GM18498 (cell line): Measurements from ENCODE around the gene SCOC.
"Not testable (repeated sequence)": the region's sequence is repeated elsewhere in the genome, so short reads cannot be mapped to it uniquely, and the experiment has no call there.

Experiments used
- ATAC-seq: cut with Tn5 transposase; IDR thresholded peaks from one replicate; pipeline ENCODE4 v1.9.1; 2021; ENCODE audit warnings: mild to moderate bottlenecking, moderate library complexity; ENCODE audit not compliant: unreplicated experiment

SCOC gene

DNA sequence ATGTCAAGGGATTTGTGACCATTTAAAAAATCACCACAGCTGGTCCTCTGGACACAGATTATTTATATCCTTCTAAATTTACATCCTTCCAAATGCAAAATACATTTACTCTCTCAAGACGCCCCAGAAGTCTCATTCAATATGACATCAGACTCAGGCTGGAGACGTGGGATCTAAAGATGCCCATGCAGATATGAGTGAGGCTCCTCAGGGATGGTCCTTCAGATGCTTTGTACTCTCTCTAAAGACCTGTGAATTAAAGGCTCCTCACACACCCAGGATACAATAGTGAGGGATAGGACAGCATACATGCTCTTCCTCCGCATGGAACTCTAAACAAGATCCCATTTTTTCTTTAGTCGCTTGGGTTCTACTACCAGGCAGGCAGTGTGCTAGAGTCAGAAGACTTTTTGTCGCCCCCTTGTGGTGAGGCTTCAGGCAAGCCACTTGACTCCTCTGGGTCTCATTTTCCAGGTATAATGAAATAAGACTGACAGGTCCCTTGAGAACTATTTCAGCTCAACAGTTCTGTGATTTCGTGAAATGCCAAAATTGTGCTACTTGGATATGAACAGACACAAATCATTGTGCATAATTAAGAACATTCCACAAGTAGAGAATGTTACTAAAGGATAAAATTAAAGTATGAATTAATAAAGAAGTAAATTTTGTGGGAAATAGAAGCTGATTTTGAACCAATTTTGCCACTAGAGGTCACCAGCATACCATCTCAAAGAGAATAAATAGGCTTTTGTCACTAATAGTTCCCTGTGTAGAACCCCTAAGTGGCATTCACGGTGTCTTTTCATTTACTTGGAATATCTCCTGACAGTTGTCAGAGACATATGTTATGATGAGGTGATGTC lies 13.7 kb upstream of the SCOC start:
- peak; percentile 94 for ATAC-seq

DNA sequence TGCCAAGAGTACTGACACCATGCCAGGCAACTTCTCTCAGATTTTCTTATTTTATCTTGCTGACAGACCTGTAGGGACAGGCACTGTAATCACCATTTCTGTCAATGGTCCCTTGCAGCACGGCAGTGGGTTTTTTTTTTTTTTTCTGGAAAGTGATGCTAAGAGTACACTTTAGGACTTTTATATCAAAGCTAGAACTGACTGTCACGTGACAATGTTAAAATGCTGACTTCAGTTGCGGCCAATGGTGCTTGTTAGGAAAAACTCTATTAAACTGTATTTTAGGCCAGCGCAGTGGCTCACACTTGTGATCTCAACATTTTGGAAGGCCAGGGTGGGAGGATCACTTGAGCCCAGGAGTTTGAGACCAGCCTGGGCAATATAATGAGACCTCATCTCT lies 12.3 kb upstream of the SCOC start:
- no peak for ATAC-seq

DNA sequence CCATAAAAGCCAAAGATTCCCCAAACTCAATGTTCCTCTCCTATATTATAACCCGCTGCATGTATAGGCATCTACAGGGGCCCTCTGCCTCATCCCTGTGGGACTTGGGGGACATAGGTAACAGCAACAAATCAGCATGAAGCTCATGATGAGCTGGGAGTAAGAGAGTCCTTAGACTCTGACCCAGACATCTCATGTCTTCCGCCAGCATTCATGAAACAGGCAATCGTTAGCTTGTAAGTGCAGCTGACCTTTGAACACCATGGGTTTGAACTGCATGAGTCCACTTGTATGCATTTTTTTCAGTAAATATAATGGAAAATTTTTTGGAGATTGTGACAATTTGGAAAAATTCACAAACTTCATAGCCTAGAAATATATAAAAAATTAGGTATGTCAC lies 10.4 kb upstream of the SCOC start:
- ATAC-seq, result no peak

DNA sequence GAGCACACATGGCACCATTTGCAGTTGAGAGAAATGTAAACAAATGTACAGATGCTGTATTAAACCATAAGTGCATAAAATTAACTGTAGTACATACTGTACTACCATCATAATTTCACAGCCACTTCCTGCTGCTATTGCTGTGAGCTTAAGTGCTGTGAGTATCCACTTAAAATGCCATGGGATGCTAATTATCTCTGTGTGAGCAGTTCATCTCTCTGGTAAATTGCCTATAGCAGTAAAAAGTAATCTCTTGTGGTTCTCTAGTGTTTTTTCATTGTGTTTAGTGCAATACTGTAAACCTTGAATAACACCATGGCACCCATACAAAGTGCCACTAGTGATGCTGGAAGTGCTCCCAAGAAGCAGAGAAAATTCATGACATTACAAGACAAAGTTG lies 9.9 kb upstream of the SCOC start:
- no peak for ATAC-seq

DNA sequence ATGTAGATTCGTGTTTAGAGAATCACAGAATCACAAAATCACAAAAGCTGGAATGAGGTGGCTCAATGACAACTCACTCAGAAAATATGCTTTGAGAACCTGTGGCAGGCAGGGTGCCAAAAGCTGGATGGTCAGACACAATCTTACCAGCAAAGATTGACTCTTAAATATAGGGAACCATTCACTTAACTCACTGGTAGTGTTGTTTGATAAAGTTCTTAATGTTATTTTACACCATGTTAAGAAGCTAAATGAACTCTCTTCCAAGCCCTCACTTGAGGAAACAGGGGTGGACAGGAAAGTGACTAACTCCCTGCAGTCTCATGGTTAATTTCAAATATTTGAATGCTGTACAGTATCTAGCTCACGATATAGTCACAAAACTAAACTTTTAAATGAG lies 5.7 kb upstream of the SCOC start:
- ATAC-seq, result no peak

DNA sequence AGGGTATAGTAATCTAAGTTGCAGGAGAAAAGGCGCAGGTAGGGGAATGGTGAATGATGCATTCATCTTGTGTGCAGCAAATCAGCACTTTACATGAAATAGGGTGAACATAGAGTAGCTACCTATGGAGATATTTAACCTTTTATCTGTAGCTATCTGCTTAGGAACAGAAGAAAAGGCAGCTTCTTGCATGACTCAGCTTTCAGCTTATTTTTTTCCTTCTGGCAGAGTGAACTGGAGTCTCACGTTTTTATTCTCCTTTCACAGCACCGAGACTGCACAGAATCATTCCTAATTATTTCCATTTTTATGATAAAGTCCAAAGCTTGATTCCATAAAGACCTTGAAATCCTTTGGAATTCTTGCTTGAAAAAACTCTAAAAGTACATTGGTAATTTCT lies 4.8 kb upstream of the SCOC start:
- no peak for ATAC-seq

DNA sequence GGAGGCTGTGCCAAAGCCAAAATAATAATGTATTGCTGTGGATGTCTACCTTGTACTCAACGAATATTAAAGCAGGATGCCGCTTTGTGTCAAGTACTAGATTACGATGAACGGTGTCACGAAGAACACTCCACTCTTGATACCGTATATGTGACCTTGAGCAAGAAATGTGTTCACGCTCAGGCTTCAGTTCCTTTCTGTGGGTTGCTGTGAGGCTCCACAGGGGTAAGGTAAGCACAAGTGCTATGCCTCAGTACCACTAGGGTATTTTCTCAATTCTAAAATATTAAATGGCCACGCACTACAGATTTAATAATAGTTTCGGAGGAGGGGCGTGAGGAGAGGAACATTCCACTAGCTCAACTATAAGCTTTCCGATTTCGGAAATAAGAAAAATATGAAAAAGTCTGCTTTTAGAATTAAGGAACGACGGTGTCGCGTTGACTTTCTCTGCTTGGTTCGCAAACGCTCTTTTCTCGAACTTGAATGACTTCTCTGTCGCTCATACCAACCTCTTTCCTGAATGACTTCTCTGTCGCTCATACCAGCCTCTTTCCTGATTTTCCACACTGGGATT lies 607 bp upstream of the SCOC start:
- peak; percentile 68 for ATAC-seq

DNA sequence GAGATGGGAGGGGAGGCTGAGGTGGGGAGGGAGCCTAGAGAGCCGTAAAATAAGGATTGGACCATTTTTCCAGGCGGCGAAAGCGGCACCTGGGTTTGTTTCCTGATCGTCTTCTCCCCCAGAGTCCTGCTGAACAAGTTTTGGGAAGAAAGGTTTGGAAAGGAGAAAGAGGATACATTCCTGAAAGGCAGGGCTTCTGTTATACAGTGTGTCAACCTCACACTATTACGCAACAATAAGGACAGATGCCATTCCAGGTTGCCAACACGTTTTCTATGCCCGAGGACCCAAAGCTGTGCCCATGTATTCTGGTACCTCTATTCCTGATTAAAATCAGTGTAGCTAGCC lies 658 bp downstream of the SCOC start:
- ATAC-seq, result no peak

DNA sequence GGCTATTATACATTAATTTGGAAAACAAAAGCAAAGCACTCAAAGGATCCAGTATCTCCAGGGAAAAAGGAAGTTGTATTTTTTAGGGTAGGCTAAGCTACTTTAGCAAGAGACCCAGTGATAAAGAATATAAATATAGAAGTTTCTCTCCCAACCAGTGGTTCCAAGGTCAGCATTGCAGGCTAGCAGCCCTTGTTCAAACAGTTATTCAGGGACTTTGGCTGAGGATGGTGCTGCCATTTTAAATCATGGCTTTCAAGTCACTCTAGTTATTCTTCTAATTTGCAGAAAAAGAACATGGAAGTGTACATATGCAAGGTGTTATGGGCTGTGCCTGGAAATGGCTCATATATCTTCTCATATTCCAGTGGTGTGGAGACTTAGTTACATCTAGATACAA lies 9.3 kb downstream of the SCOC start:
- ATAC-seq, result no peak

DNA sequence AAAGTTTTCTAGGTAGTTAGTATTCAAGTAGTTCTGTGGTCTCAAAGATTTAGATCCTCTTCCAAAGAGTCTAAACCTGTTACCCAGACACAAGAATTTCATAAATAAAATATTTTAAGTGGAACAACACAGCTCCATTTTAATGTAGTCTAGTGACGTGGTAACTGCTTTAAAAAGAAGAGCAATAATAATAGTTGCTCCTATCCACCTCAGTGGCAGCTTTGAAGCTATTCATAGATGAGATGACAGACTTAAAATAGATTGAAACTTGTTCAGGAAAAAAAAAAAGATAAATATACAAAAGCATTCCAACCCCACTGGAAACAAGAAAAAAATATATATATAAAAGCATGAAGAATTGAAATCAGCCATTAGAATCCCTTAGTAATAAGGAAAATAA lies 14.6 kb downstream of the SCOC start:
- no peak for ATAC-seq

DNA sequence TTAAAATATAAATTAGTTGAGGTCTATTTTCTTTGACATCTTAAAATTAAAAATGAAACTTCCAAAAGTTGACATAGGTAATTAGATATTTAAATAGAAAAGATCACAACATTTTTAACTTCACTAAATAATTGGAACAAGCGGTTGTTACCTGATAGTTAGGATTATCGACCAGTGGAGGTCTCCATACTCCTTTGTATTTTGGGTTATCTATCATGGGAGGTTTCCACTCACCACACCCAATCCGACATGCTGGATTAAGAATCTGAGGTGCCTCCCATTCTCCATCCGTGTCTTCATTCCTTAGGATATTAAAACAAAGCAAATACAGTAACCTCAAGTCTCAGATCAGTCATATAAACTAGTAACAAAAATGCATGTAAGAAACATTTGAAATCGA lies 22.2 kb downstream of the SCOC start:
- ATAC-seq, result no peak

DNA sequence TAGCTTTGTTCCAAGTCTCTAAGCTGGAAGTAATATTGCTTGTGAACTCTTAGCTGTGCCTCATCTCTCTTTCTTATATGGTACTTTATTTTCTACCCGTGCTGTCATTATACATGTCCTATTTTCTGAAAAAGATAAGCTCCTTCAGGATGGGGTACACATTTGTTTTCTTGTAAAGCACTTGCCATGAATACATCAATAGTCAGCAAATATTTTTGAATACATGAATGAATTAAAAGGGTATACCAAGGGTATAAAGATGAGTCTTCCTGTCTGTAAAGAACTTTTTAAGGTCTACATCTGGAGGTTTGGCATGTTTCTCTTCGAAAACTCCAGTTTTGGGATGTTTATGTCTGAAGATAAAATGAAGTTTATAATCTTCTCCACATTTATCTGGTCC lies 26.7 kb downstream of the SCOC start:
- no peak for ATAC-seq

DNA sequence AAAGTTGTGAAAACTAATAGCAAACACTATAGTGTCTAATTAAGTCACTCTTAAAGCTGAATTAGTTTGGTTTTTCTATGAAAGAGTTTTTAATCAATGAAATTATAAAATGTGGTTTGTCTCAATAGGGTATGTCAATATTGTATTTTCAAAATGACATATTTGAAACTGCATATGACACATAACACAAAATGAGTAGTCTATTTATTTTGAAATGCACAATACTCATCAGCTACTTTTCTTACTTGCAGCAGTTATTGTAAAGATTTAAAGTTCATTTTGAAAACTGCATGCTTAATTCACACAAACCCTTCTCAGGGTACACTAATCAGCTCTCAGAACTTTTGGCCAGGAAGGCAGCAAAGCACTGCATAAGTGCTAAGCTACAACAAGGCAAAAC lies 32.8 kb downstream of the SCOC start:
- no peak for ATAC-seq

DNA sequence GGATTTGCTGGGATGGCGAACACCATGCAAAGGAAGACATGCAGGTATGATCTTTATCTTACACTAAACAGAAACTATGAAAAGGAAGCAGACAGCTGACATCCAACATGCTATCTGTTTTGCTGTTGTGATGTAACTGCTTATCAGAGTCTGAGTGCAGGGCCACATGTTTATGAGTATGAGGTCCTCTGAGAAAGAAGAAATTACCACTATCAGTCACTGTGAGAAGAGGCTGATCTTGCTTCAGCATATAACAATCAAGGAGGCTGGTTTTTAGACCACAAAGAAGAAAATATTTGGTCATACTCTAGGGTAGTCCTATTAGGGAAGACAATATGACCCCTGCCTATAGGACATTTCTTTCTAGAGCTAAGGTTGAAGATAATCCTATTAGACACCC lies 35.5 kb downstream of the SCOC start:
- no peak for ATAC-seq

DNA sequence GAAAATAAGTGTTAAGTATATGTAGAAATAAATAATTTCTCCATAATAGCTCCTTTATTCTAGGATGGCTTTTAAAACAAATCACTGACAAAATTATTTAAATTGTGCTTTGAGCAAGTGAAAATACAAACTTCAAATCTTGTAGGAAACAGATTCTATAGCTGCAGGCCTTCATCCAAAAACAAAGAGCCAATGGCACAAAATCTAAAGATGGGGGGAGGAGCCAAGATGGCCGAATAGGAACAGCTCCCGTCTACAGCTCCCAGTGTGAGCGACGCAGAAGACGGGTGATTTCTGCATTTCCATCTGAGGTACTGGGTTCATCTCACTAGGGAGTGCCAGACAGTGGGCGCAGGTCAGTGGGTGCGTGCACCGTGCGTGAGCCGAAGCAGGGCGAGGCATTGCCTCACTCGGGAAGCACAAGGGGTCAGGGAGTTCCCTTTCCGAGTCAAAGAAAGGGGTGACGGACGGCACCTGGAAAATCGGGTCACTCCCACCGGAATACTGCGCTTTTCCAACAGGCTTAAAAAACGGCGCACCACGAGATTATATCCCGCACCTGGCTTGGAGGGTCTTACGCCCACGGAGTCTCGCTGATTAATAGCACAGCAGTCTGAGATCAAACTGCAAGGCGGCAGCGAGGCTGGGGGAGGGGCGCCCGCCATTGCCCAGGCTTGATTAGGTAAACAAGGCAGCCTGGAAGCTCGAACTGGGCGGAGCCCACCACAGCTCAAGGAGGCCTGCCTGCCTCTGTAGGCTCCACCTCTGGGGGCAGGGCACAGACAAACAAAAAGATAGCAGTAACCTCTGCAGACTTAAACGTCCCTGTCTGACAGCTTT lies 39.9 kb downstream of the SCOC start:
- not testable (repeated sequence) for ATAC-seq

DNA sequence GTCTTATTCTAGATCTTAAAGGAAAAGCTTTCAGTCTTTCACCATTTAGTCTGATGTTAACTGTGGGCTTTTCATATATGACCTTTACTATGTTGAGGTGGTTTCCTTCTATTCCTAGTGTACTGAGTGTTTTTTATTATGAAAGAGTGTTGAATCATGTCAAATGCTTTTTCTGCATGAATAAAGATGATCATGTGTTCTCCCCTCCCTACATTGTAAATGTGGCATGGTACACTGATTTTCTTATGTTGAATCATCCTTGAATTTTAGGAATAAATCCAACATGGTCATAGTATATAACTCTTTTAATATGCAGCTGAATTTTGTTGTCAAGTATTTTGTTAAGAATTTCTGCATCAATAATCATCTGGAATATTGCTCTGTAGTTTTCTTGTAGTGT lies 49.7 kb downstream of the SCOC start:
- ATAC-seq, result no peak

DNA sequence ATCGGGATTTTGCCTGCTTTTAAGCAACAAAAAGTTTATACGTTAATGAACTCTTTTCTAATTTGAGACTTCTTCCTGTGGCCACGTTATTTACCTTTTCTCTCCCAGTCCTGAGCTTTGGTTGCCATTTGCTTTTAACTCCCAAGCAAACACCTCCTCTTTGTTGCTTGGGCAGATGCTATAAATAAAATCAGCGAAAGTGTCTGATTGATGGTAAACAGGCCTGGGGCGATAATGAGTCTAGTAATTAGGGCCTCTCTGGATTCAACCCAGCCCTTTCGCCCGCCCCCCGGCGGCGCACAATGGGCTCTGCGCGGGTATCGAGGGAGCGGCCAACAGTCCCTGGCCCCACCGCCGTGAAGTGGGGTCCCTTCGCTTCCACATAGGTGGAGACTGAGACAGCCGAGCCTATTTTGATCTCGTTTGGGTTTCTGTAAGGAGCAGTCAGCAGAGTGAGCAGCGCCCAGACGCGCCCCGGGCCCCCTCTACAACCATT lies 53.2 kb downstream of the SCOC start:
- ATAC-seq, result peak; percentile 8

DNA sequence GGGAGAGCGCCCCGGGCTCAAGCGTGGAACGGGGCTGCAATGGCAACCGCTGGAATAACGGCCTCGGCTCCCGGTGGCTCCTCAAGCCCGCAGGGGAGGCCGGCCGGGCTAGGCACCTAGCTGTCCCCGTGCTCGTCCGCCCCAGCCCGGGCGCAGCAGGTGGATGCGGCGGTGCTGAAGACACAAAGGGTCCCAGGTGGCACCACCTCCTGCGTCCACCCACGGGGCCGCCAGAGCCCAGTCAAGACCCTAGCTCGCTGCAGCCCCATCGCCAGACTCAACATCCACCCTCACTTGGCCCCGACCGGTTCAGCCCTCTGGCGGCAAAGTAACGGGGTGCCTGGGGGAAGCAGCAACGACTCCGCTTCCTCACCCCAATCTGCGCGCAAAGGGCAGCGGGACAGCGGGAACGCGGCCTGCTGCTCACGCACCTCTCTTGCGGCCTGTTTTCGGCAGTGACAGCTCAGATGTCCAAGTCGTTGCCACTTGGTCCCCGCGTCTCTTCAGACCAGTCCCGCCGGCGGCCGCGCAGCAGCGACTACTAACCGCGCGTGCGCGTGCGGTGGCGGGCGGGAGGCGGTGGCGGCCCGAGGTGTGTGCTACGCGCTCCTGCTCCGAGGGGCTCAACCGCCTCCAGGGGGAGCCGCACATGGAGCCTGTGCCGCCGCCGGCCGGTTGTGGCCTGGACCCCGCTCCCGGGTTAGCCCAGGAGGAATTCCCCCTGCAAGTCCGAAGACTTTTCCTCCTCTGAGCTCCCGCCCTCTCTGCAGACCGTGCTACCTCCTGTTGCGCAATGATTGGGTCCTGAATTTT lies 53.9 kb downstream of the SCOC start, which contains the start of gene CLGN:
Gene CLGN (minus strand): TSS at position 543 of the 813 bp plus-strand sequence. CDS start 14,570 bp downstream, outside the sequence.
- ATAC-seq, result peak; percentile 88

DNA sequence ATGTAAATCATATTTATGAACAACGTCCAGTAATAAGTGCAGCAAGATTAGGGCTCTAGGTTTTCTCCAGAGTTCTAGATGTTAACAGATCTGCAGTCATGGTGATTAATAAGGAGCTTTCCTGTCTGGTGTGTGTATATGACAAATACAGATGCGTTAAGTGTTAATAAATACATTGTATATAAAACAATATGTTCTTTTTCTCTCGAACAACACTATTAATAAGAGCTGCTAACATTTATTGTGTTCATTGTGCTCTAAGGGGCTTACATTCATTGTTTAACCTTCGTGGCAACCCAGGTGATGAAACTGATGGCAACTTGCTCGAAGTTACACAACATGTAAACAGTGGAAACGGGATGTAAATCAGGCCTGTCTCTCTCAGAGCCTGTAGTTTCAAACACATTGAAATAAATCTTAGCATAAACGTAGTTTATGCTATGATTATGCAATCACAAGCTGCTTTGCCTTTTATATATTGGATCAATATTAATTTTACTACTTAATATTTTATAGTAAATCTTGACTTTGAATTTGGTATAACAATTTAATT lies 54.5 kb downstream of the SCOC start:
- ATAC-seq, result no peak
